Sigmoid colon (tissue), 3 donors: ENCODE data around the gene KNG1.
"Not testable (repeated sequence)": the region's sequence is repeated elsewhere in the genome, so short reads cannot be mapped to it uniquely, and the experiment has no call there.

Source experiments
- POLR2A ChIP-seq, 2 donors: fragments of 450-650 bp; IDR thresholded peaks; one replicate each; pipeline ENCODE4 v1.6.1; 2016; ENCODE audit warnings: antibody characterized with exemption in 2 of 2, mild to moderate bottlenecking in 2 of 2, moderate library complexity in 2 of 2
- TF ChIP-seq, protein P1 (sequence below), 4 experiments: fragments of 450-650 bp in 3 of 4; fragments of 200-600 bp in 1 of 4; IDR thresholded peaks; one replicate each; pipeline ENCODE4 v1.5.1; 2016 to 2019; ENCODE audit warnings: antibody characterized with exemption in 4 of 4, mild to moderate bottlenecking in 3 of 4, moderate library complexity in 2 of 4

DNA sequence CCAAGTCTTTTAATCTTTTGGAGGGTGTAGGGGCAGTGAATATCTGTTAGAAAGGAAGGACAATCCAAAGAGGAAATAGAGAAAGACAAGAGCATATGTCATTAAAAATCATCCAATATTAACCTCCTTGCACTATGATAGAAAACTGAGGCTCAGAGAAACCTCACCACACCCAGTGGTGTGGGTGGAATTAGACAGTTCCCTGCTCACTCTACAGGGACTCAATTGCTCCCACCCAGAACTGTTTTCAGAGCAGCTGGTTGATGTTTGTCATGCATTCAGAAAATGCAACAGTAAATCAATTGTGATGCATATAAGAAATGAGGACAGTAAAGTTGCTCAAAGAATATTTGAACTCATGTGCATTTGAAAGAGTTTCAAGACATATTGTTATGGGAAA lies 14.7 kb upstream of the KNG1 start:
- TF ChIP-seq, protein P1, sequence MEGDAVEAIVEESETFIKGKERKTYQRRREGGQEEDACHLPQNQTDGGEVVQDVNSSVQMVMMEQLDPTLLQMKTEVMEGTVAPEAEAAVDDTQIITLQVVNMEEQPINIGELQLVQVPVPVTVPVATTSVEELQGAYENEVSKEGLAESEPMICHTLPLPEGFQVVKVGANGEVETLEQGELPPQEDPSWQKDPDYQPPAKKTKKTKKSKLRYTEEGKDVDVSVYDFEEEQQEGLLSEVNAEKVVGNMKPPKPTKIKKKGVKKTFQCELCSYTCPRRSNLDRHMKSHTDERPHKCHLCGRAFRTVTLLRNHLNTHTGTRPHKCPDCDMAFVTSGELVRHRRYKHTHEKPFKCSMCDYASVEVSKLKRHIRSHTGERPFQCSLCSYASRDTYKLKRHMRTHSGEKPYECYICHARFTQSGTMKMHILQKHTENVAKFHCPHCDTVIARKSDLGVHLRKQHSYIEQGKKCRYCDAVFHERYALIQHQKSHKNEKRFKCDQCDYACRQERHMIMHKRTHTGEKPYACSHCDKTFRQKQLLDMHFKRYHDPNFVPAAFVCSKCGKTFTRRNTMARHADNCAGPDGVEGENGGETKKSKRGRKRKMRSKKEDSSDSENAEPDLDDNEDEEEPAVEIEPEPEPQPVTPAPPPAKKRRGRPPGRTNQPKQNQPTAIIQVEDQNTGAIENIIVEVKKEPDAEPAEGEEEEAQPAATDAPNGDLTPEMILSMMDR (IDR thresholded peaks at IDR 0.05) = not testable (repeated sequence)
- not testable (repeated sequence) for TF ChIP-seq POLR2A (IDR thresholded peaks at IDR 0.05)
